CD4-positive, alpha-beta T cell treated with Interleukin-17A for 4 hours (primary cell): Measurements from ENCODE around the gene NSRP1.
"Not testable (repeated sequence)": the region's sequence is repeated elsewhere in the genome, so short reads cannot be mapped to it uniquely, and the experiment has no call there.

Source experiments
- DNase-seq: peaks from one replicate; pipeline ENCODE4 v3.0.0-alpha.2; 2020; ENCODE audit warnings: mixed read lengths

NSRP1 gene

GRCh38 chr17:30124273-30124796 lies 7.7 kb downstream of the NSRP1 start:
- no peak for DNase-seq

- DNase-seq = no peak
These were observed 13.5 kb downstream of the NSRP1 start for GRCh38 chr17:30130121-30130520.

DNA sequence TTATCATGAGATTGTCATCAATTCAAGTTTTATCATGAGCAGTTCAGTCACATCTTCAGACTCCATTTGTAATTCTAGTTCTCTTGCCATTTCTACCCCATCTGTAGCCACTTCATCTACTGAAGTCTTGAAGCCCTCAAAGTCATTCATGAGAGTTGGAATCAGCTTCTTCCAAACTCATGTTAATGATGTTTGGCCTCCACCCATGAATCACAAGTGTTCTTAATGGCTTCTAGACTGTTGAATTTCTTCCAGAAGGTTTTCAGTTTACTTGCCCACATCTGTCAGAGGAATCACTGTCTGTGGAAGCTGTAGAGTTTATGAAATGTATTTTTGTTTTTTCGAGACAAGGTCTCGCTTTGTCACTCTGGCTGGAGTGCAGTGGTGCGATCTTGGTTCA lies 16.0 kb downstream of the NSRP1 start:
- DNase-seq = no peak

DNA sequence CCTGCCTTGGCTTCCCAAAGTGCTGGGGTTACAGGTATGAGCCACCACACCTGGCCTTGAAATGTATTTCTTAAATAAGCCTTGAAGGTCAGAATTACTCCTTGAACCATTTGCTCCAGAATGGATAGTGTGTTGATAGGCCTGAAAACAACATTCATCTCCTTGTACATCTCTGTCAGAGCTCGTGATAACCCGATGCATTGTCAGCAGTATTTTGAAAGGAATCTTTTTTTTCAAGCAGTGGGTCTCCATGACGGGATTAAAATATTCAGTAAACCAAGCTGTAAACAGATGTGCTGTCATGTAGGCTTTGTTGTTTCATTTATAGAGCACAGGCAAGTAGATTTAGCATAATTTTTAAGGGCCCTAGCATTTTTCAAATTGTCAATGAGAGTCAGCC lies 16.6 kb downstream of the NSRP1 start:
- DNase-seq = no peak

DNA sequence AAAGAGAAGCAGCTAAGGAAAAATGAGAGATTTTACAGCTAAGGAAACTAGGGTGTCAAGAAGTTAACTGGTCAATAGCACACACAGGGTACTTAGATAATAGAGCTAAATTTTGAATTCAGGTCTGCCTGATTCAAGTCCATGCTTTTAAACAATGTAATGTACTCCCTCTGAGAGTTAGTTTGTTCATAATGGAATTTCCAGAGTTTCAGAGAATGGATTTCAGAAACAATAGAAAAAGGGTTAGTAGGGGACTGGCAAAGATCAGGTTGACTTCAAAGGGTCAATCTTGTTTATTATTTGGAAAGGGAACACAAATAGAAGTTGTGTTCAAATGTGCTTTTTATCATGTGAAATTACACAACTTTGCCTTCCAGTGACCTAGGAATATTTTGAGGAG lies 17.9 kb downstream of the NSRP1 start:
- DNase-seq = no peak

DNA sequence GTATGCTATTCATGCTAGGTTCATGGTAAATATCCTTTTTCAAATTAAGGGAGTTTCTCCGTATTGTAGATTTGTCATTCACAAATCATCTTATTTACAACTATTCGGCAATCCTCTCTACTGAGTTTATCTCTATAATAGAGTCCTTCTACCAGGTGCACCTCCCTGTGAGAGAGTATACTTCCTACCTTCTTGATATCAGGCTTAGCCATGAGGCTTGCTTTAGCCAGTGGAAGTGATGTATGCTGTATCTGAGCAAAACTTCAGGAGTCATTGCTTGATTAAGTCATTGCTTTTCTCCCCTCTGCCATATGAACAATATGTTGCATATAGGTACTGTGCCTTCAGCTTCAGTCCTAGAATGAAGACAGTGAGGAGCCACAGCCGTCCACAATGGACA lies 20.5 kb downstream of the NSRP1 start:
- DNase-seq = no peak

GRCh38 chr17:30147860-30148259 lies 31.2 kb downstream of the NSRP1 start:
- not testable (repeated sequence) for DNase-seq

DNA sequence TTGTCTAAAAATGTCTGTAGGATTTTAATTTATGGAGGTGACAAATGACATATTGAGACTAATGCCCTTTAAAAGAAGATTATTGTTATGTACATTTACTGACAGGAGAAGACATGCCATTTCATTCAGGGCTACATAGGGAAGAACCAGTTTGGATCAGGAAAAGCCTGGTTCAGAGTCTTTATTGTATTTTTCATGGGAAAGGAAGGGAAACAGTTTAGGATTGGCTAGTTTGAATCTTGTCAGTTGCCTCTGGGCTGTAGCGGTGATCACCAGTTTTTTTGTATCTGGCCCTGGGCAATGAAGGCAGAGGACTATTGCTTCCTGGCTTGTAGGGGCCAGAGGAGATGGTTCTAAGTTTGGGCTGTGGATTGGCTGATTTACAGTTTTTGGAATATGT lies 31.8 kb downstream of the NSRP1 start:
- DNase-seq = no peak

DNA sequence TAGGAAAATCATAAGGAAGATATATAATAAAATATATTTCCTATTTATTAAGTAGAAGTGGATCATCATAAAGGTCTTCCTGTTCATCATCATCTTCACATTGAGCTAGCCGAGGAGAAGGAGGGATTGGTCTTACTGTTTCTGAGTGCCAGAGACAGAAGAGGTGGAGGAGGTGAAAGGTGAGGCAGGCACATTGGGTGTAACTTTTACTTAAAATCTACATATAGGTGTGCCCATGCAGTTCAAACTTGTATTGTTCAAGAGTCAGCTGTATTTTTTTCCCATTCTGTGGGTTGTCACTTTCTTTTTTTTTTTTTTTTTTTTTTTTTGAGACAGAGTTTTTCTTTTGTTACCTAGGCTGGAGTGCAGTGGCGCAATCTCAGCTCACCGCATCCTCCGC lies 34.9 kb downstream of the NSRP1 start:
- DNase-seq = no peak

DNA sequence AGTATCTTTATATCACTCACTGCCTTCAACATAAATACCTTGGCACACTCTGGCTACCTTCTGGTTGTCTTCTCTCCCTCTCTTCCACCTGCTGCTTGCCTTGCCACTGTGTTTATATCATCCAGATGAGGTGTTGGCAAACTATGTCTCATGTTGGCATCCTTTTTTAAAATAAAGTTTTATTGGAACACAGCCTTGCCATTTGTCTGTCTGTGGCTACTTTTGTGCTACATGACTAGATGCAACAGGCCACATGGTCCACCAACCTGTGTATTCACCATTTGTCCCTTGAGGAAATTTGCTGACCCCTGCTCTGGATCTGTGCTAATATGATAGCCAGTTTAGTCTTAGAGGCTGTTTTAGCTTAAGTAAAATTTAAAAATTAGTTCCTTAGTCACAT lies 36.8 kb downstream of the NSRP1 start:
- no peak for DNase-seq

- DNase-seq = no peak
These were observed 38.8 kb downstream of the NSRP1 start for GRCh38 chr17:30155389-30155788.

DNA sequence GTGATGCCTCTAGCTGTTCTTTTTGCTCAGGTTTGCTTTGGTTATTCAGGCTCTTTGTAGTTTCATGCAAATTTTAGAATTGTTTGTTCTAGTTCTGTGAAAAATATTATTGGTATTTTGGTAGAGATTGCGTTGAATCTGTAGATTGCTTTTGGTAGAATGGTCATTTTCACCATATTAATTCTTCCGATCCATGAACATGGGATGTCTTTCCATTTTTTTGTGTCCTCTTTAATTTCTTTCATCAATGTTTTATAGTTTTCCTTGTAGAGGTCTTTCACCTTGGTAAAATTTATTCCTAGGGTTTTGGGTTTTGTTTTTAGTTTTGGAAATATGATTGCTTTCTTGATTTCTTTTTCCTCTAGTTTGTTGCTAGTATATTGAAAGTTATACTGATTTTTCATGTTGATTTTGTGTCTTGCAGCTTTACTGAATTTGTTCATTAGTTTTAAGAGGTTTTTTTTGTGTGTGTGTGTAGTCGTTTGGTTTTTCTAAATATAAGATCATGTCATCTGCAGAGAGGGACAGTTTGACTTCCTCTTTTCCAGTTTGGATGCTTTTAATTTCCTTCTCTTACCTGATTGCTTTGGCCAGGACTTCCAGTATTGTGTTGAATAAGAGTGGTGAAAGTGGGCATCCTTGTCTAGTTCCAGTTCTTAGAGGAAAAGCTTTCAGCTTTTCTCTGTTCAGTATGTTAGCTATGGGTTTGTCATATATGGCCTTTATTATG lies 42.4 kb downstream of the NSRP1 start:
- no peak for DNase-seq

GRCh38 chr17:30160419-30161172 lies 44.0 kb downstream of the NSRP1 start:
- DNase-seq = no peak

DNA sequence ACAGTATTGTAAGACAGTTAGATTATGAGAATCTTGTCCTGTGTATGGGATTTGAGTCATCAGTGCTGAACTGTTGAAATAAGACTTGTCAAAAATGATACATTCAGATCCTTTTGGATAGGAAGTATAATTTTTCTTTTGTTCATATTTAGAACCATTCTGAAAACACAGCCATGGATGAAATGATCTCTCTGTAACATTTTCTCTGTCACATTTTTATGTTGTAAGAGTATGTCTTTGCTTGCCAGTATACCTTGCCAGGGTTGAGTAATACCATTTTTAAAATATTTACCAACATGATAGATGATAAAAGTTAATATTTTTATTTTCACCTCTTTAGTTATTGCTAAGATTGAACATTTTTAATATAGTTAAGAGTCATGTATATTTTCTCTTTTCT lies 45.0 kb downstream of the NSRP1 start:
- DNase-seq = no peak

DNA sequence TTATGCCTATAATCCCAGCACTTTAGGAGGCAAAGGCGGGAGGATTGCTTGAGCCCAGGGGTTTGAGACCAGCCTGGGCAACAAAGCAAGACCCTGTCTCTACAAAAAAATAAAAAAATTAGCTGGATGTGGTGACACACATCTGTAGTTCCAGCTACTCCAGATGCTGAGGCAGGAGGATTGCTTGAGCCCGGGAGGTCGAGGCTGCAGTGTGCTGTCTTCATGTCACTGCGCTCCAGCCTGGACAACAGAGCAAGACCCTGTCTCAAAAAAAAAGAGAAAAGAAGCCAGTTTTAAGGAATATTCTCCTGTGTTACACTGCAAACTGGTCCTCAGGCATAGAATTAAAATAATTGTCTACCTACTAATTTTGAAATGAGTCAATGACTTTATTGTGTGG lies 47.9 kb downstream of the NSRP1 start:
- DNase-seq = no peak

DNA sequence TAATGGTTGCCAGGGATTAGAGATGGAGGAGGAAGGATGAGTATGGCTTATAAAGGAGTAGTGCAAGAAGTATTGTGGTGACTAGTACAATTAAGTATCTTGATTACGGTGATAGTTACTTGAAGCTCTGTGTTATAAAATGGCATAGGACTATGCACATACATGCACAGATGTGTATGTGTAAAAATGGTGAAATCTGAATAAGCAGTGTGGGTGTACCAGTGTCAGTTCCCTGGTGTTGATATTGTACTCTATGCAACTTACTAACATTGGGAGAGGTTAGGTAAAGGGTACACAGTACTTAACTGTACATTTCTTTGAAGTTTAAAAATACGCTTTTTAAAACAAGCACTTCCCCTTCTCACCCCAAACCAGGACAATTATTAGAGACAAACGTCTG lies 48.5 kb downstream of the NSRP1 start:
- no peak for DNase-seq

GRCh38 chr17:30165960-30166359 lies 49.3 kb downstream of the NSRP1 start:
- no peak for DNase-seq

- no peak for DNase-seq
These were observed 53.9 kb downstream of the NSRP1 start for GRCh38 chr17:30170415-30170987.

GRCh38 chr17:30172560-30172959 lies 55.9 kb downstream of the NSRP1 start:
- DNase-seq = no peak

GRCh38 chr17:30173649-30174048 lies 57.0 kb downstream of the NSRP1 start:
- DNase-seq = no peak

DNA sequence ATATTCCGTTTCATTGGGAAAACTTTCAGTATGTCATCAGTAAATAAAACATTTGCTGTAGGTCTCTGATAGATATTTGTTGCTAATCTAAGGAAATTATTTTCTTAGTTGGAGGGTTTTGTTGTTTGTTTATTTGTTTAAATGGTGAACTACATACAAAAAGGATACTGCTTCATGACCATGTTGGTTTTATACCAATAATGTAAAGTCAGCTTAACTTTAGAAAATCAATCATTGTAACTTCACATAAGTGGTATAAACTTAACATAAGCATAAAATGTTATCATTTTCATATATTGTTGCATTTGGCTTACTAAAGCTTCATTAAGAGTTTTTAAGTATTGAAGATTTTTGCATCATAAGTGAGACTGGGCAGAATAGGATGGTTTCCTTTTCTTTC lies 57.9 kb downstream of the NSRP1 start:
- no peak for DNase-seq

DNA sequence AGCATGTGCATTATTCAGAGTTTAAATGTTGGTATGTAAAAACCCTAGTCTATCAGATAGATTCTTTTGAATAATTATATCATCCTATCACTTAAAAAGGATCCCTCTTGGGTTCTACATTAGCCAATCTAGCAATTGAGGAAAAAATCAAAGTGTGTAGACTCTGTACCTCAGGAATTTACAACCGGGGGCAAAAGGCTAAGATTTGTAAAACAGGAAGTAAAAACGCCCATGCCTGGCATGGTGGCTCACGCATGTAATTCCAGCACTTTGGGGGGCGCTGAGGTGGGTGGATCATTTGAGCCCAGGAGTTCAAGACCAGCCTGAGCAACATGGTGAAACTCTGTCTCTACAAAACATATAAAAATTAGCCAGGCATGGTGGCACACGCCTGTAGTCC lies 60.2 kb downstream of the NSRP1 start:
- DNase-seq = no peak

GRCh38 chr17:30186761-30187160 lies 70.1 kb downstream of the NSRP1 start:
- DNase-seq = no peak

- no peak for DNase-seq
These were observed 71.0 kb downstream of the NSRP1 start for GRCh38 chr17:30187573-30187972.
